Astrocyte (in vitro differentiated cells and primary cell): Measurements from ENCODE around the gene TTC23. TPM values are rescaled to one million over a fixed set of nuclear protein-coding genes. Genes with fewer than 3 reads are reported as not detected.
A peak's percentile ranks its signal among the peaks of the same experiment; 100 is the strongest.

ENCODE experiments used
- DNase-seq: peaks from one replicate; pipeline ENCODE4 v3.0.0-alpha.2; 2010; ENCODE audit warnings: low read depth
- FAIRE-seq: peaks from 2 replicates; lab custom pipeline; 2011; peaks lifted over from hg19 to GRCh38; lab: Jason Lieb, UNC
- H2AFZ ChIP-seq: 2 replicates; pipeline ENCODE4 v1.6.0; 2012; ENCODE audit warnings: low read depth, low read length, inconsistent platforms
- H3K27ac ChIP-seq: 2 replicates; pipeline ENCODE4 v1.5.1; 2011; ENCODE audit warnings: low read depth, low read length, inconsistent platforms
- H3K27me3 ChIP-seq: 2 replicates; pipeline ENCODE4 v1.6.0; 2011; ENCODE audit warnings: low read length, inconsistent platforms; ENCODE audit not compliant: insufficient read depth
- H3K36me3 ChIP-seq: 2 replicates; pipeline ENCODE4 v1.5.1; 2011; ENCODE audit warnings: low read length, inconsistent platforms; ENCODE audit not compliant: insufficient read depth
- H3K4me1 ChIP-seq: 2 replicates; pipeline ENCODE4 v1.5.1; 2011; ENCODE audit warnings: low read length, inconsistent platforms; ENCODE audit not compliant: insufficient read depth
- H3K4me2 ChIP-seq: 2 replicates; pipeline ENCODE4 v1.6.0; 2012; ENCODE audit warnings: low read length, inconsistent platforms
- H3K4me3 ChIP-seq: 2 replicates; pipeline ENCODE4 v1.5.1; 2011; ENCODE audit warnings: low read depth, mild to moderate bottlenecking, low read length, inconsistent platforms; ENCODE audit not compliant: insufficient read depth
- H3K79me2 ChIP-seq: 2 replicates; pipeline ENCODE4 v1.6.0; 2012; ENCODE audit warnings: mild to moderate bottlenecking, low read length, inconsistent platforms; ENCODE audit not compliant: insufficient read depth
- H3K9ac ChIP-seq: 2 replicates; pipeline ENCODE4 v1.6.0; 2012; ENCODE audit warnings: mild to moderate bottlenecking, low read length, inconsistent platforms
- H3K9me3 ChIP-seq: 2 replicates; pipeline ENCODE4 v1.5.1; 2012; ENCODE audit warnings: low read depth, mild to moderate bottlenecking, low read length, inconsistent platforms; ENCODE audit not compliant: insufficient read depth
- H4K20me1 ChIP-seq: 2 replicates; pipeline ENCODE4 v1.6.0; 2012; ENCODE audit warnings: low read length, inconsistent platforms; ENCODE audit not compliant: insufficient read depth
- H3K27ac Mint-ChIP-seq: one replicate; pipeline ENCODE4 v1.8.0; 2021; ENCODE audit warnings: mild to moderate bottlenecking, mixed read lengths; ENCODE audit not compliant: unreplicated experiment
- H3K27me3 Mint-ChIP-seq: one replicate; pipeline ENCODE4 v1.8.0; 2021; ENCODE audit warnings: low read depth, mixed read lengths; ENCODE audit not compliant: unreplicated experiment
- H3K36me3 Mint-ChIP-seq: one replicate; pipeline ENCODE4 v1.8.0; 2021; ENCODE audit warnings: low read depth, mixed read lengths; ENCODE audit not compliant: unreplicated experiment
- H3K4me1 Mint-ChIP-seq: one replicate; pipeline ENCODE4 v1.8.0; 2021; ENCODE audit warnings: low read depth, mixed read lengths; ENCODE audit not compliant: unreplicated experiment
- H3K4me3 Mint-ChIP-seq: one replicate; pipeline ENCODE4 v1.8.0; 2021; ENCODE audit warnings: mild to moderate bottlenecking, moderate library complexity, mixed read lengths; ENCODE audit not compliant: unreplicated experiment
- H3K9me3 Mint-ChIP-seq: one replicate; pipeline ENCODE4 v1.8.0; 2021; ENCODE audit warnings: mild to moderate bottlenecking, mixed read lengths; ENCODE audit not compliant: unreplicated experiment
- EZH2 ChIP-seq: IDR thresholded peaks from 2 replicates; pipeline ENCODE4 v1.6.1; 2012; ENCODE audit warnings: mild to moderate bottlenecking, low read length, inconsistent platforms; ENCODE audit not compliant: insufficient read depth
- total RNA-seq: library from RNA; stranded (reverse); gene quantifications from 2 replicates; pipeline ENCODE4 v1.2.1, GENCODE V29; 2021
- TF ChIP-seq, protein P1 (sequence below): IDR thresholded peaks from 2 replicates; pipeline ENCODE4 v1.5.1; 2011; ENCODE audit warnings: low read depth, mild to moderate bottlenecking, inconsistent platforms, low read length, moderate library complexity; ENCODE audit not compliant: insufficient read depth

The TTC23 gene
- total RNA-seq, 1 donor from 2014 or later, result 20.2 TPM

DNA sequence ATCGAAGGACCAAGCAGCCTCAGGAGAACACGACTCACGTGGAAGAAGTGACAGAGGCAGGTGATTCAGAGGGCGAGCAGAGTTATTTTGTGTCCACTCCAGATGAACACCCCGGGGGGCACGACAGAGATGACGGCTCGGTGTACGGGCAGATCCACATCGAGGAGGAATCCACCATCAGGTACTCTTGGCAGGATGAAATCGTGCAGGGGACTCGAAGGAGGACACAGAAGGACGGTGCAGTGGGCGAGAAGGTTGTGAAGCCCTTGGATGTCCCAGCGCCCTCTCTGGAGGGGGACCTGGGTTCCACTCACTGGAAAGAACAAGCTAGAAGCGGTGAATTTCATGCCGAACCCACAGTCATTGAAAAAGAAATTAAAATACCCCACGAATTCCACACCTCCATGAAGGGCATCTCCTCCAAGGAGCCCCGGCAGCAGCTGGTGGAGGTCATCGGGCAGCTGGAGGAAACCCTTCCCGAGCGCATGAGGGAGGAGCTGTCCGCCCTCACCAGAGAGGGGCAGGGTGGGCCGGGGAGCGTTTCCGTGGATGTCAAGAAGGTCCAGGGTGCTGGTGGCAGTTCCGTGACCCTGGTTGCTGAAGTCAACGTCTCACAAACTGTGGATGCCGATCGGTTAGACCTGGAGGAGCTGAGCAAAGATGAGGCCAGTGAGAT is 118.5 kb downstream of the TTC23 start:
- Histone ChIP-seq H3K9ac (no peak overlapping the region), H4K20me1 (no peaks in the 10 kb centered on the region), H3K79me2 (no peaks in the 10 kb centered on the region), H3K36me3 (no peaks in the 10 kb centered on the region), H2AFZ (no peak overlapping the region), H3K27ac (no peak overlapping the region), H3K4me2 (peak overlapping the region; percentile 62), H3K4me3 (no peak overlapping the region), H3K4me1 (peaks cover 25% of the 10 kb centered on the region), H3K27me3 (no peaks in the 10 kb centered on the region), H3K9me3 (no peaks in the 10 kb centered on the region)
- H3K4me3 Mint-ChIP-seq, result no peak overlapping the region
- H3K4me1 Mint-ChIP-seq, result peaks cover 24% of the 10 kb centered on the region
- peaks cover 45% of the 10 kb centered on the region for H3K36me3 Mint-ChIP-seq
- TF ChIP-seq, protein P1, sequence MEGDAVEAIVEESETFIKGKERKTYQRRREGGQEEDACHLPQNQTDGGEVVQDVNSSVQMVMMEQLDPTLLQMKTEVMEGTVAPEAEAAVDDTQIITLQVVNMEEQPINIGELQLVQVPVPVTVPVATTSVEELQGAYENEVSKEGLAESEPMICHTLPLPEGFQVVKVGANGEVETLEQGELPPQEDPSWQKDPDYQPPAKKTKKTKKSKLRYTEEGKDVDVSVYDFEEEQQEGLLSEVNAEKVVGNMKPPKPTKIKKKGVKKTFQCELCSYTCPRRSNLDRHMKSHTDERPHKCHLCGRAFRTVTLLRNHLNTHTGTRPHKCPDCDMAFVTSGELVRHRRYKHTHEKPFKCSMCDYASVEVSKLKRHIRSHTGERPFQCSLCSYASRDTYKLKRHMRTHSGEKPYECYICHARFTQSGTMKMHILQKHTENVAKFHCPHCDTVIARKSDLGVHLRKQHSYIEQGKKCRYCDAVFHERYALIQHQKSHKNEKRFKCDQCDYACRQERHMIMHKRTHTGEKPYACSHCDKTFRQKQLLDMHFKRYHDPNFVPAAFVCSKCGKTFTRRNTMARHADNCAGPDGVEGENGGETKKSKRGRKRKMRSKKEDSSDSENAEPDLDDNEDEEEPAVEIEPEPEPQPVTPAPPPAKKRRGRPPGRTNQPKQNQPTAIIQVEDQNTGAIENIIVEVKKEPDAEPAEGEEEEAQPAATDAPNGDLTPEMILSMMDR, result no peak
- TF ChIP-seq EZH2, result no peak
- no peaks in the 10 kb centered on the region for H3K9me3 Mint-ChIP-seq
- H3K27me3 Mint-ChIP-seq, result no peaks in the 10 kb centered on the region
- no peak for FAIRE-seq
- H3K27ac Mint-ChIP-seq, result no peak overlapping the region
- DNase-seq, result no peak

DNA sequence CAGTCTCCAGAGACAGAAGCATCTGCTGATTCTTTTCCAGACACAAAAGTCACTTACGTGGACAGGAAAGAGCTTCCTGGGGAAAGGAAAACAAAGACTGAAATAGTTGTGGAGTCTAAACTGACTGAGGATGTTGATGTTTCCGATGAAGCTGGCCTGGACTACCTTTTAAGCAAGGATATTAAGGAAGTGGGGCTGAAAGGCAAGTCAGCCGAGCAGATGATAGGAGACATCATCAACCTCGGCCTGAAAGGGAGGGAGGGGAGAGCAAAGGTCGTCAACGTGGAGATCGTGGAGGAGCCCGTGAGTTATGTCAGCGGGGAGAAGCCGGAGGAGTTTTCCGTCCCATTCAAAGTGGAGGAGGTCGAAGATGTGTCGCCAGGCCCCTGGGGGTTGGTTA is 119.1 kb downstream of the TTC23 start:
- Mint-ChIP-seq H3K27ac (no peak overlapping the region), H3K9me3 (no peaks in the 10 kb centered on the region), H3K36me3 (peaks cover 45% of the 10 kb centered on the region), H3K4me3 (no peak overlapping the region), H3K27me3 (no peaks in the 10 kb centered on the region), H3K4me1 (peaks cover 29% of the 10 kb centered on the region)
- no peak for FAIRE-seq
- Histone ChIP-seq H3K9me3 (no peaks in the 10 kb centered on the region), H3K4me3 (no peak overlapping the region), H3K9ac (peak overlapping the region; percentile 10), H3K79me2 (no peaks in the 10 kb centered on the region), H3K4me2 (peak overlapping the region; percentile 62), H4K20me1 (no peaks in the 10 kb centered on the region), H3K4me1 (peaks cover 25% of the 10 kb centered on the region), H3K27me3 (no peaks in the 10 kb centered on the region), H3K36me3 (no peaks in the 10 kb centered on the region), H2AFZ (no peak overlapping the region), H3K27ac (no peak overlapping the region)
- TF ChIP-seq EZH2, result no peak
- TF ChIP-seq, protein P1, result no peak
- DNase-seq, result no peak

DNA sequence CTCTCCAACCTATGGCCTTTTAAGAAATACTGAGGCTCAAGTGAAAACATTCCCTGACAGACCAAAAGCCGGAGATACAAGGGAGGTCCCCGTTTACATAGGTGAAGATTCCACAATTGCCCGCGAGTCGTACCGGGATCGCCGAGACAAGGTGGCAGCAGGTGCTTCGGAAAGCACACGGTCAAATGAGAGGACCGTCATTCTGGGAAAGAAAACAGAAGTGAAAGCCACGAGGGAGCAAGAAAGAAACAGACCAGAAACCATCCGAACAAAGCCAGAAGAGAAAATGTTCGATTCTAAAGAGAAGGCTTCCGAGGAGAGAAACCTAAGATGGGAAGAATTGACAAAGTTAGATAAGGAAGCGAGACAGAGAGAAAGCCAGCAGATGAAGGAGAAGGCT is 119.7 kb downstream of the TTC23 start:
- Histone ChIP-seq H2AFZ (no peak overlapping the region), H3K9ac (peak overlapping the region; percentile 10), H3K36me3 (no peaks in the 10 kb centered on the region), H3K4me1 (peaks cover 27% of the 10 kb centered on the region), H4K20me1 (no peaks in the 10 kb centered on the region), H3K27ac (no peak overlapping the region), H3K4me3 (no peak overlapping the region), H3K4me2 (peak overlapping the region; percentile 62), H3K79me2 (no peaks in the 10 kb centered on the region), H3K9me3 (no peaks in the 10 kb centered on the region), H3K27me3 (no peaks in the 10 kb centered on the region)
- no peak overlapping the region for H3K4me3 Mint-ChIP-seq
- no peak overlapping the region for H3K27ac Mint-ChIP-seq
- H3K9me3 Mint-ChIP-seq, result no peaks in the 10 kb centered on the region
- H3K36me3 Mint-ChIP-seq, result peaks cover 45% of the 10 kb centered on the region
- no peak for DNase-seq
- H3K27me3 Mint-ChIP-seq, result no peaks in the 10 kb centered on the region
- TF ChIP-seq, protein P1, result no peak
- TF ChIP-seq EZH2, result no peak
- no peak for FAIRE-seq
- H3K4me1 Mint-ChIP-seq, result peaks cover 31% of the 10 kb centered on the region
